ENCODE measurements around the gene TMEM91.

GRCh38 chr19:41369769-41370168 lies 6.6 kb upstream of the TMEM91 start:
- TF ChIP-seq CTCF (conservative IDR thresholded peaks at IDR 0.05 in 1 of 2, IDR thresholded peaks at IDR 0.05 in 1 of 2; ENCODE audit: low read depth in 1 of 2, low read length in 2 of 2) (no peak), EZH2 (IDR thresholded peaks at IDR 0.05; ENCODE audit: low read length, missing control alignments) (no peak)

All from fibroblast of lung (primary cell).